Upper lobe of right lung (tissue), 1 donor: ENCODE results near the gene ANTKMT. TPM values are rescaled to one million over a fixed set of nuclear protein-coding genes. Genes with fewer than 3 reads are reported as not detected.

ENCODE experiments used
- ATAC-seq: fragments of 200-7000 bp; cut with Tn5 transposase; one replicate; pipeline ENCODE4 v1.9.1; 2020; ENCODE audit warnings: mild to moderate bottlenecking, moderate library complexity
- DNase-seq: peaks from one replicate; pipeline ENCODE4 v3.0.0-alpha.2; 2020
- H3K27ac ChIP-seq: fragments of 200-600 bp; one replicate; pipeline ENCODE4 v1.8.0; 2022
- H3K27me3 ChIP-seq: fragments of 200-600 bp; one replicate; pipeline ENCODE4 v1.8.0; 2022; ENCODE audit warnings: mild to moderate bottlenecking
- H3K36me3 ChIP-seq: fragments of 200-600 bp; one replicate; pipeline ENCODE4 v1.8.0; 2022
- H3K4me1 ChIP-seq: fragments of 200-600 bp; one replicate; pipeline ENCODE4 v1.8.0; 2022
- H3K4me3 ChIP-seq: fragments of 200-600 bp; one replicate; pipeline ENCODE4 v1.8.0; 2022; ENCODE audit warnings: mild to moderate bottlenecking
- H3K9me3 ChIP-seq: fragments of 200-600 bp; one replicate; pipeline ENCODE4 v1.8.0; 2022
- intact Hi-C: fragments of 100-400 bp; cut with DNase I; formaldehyde crosslinking; loops from one replicate; pipeline ENCODE4 v1.11.0; 2022
- total RNA-seq: library from RNA; stranded (reverse); fragmentation: NEBNext Ultra II Directional; extraction: Animal tissue kit (Norgen Biotek cat#: 25700); gene quantifications from one replicate; pipeline ENCODE4 v1.2.1, GENCODE V29; 2021
- TF ChIP-seq, protein P1 (sequence below): fragments of 200-600 bp; IDR thresholded peaks from one replicate; pipeline ENCODE4 v1.8.0; 2022; ENCODE audit warnings: antibody characterized with exemption
- donor health status: DM: no; HTN: yes; CAD: no; lungs with severe emphysema.

The ANTKMT gene
- total RNA-seq, 1 donor from 2014 or later: 30.5 TPM

DNA sequence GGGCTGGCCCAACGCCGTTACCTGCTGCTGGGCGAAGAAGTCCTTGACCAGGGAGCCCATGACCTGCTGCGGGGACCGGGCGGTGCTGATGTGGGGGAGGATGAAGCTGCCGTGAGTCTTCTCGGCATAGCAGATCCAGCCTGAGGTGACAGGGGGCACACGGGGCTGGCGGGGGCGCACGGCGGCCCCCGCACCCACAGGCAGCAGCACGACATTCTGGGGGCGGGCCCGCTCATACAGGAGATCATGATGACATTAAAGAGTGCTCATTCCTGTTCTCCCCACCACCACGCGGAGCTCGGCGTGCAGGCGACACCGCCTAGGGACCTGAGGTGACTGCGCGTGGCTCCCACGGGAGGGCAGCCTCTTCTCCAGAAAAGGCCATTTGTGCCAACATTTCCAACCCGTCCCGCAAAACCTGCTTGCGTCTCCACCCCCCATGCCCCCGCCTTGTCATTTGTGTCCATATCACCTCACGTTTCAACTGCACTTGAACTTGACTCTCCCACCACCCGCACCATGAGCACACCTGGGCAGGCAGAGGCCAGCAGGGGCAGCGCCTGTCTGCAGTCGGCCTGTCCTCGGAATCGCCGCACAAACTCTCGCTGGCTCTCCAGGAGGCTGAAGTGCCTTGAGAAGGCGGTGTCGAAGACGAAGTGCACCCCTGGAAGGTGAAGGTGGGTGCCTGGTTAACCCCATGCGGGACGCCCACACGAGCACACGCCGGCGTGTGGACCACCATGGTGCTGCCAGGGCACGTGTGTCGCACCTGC, 13.4 kb downstream of the ANTKMT start:
- no peaks in the 10 kb centered on the region for H3K9me3 ChIP-seq
- no peak overlapping the region for H3K4me3 ChIP-seq
- peaks cover 29% of the 10 kb centered on the region for H3K36me3 ChIP-seq
- DNase-seq (no peak), ATAC-seq (no peak)
- peaks cover 2% of the 10 kb centered on the region for H3K4me1 ChIP-seq
- no peak overlapping the region for H3K27ac ChIP-seq
- no peaks in the 10 kb centered on the region for H3K27me3 ChIP-seq
- TF ChIP-seq, protein P1, sequence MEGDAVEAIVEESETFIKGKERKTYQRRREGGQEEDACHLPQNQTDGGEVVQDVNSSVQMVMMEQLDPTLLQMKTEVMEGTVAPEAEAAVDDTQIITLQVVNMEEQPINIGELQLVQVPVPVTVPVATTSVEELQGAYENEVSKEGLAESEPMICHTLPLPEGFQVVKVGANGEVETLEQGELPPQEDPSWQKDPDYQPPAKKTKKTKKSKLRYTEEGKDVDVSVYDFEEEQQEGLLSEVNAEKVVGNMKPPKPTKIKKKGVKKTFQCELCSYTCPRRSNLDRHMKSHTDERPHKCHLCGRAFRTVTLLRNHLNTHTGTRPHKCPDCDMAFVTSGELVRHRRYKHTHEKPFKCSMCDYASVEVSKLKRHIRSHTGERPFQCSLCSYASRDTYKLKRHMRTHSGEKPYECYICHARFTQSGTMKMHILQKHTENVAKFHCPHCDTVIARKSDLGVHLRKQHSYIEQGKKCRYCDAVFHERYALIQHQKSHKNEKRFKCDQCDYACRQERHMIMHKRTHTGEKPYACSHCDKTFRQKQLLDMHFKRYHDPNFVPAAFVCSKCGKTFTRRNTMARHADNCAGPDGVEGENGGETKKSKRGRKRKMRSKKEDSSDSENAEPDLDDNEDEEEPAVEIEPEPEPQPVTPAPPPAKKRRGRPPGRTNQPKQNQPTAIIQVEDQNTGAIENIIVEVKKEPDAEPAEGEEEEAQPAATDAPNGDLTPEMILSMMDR: no peak
- intact Hi-C loops: no loop called here

DNA sequence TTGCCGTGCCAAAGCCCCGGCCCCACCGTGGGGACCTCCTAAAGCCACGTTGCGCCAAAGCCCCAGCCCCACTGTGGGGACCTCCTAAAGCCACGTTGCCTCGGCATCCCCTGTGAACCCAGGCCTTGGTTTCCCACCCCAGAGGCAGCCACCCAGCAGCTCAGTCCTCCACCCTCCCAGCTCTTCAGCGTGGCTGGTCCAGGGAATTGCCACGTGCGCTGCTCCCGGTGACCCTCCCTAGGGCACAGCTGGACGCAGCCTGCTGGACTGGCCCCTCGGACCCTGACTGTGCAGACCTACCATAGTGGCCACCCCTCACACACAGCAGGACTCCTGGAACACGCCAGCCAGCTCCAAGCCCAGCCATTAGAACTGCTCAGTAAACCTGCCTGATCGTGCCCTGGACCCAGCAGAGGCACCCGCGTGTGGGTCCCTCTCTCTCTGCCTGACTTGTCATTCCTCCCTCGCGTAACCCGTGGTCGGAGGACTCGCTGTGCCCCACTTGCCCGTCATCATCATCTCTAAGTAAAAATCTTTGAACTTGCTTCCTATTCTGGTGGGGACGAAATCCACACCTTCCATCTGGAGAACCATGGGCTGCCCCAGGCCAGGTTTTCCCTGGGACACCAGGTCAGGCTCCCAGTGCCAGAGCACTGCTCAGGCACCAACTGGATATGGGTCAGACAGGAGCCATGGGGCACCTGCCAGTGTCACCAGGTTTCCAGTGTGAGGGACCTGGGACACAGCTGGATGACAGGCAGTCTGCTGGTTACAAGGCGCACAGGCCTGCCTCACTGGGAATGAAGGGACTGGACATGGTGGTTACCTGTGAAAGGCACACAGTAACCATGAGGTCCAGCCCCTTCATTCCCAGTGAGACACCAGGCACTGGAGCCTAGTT, 14.3 kb downstream of the ANTKMT start:
- Histone ChIP-seq H3K9me3 (no peaks in the 10 kb centered on the region), H3K4me3 (no peak overlapping the region), H3K27me3 (no peaks in the 10 kb centered on the region), H3K27ac (no peak overlapping the region), H3K4me1 (peaks cover 11% of the 10 kb centered on the region), H3K36me3 (peaks cover 29% of the 10 kb centered on the region)
- no peak for DNase-seq
- ATAC-seq: no peak
- intact Hi-C loops: no loop called here
- TF ChIP-seq, protein P1: no peak

DNA sequence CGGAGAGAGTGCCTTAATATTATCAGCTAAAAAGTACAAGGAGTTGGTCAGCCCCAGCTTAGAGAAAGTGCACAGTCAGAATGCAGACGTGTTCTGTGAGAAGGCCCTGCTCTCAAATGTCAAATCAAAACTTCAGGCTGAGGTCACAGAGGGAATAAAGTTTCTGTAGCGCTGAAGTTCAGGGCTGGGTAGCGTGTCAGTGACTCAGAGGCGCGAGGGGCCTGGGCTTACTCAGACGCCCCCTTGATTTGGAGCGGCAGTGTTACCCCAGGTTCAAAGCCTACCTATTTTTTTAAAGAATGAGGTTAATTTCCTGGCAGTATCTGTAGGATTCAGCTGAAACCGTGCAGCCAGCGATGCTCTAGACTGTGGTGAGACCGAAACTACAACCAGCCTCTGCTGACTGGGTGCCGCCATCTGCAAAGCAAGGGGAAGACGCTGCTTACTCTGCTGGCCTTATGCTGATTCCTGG, 15.1 kb downstream of the ANTKMT start:
- Histone ChIP-seq H3K4me3 (no peak overlapping the region), H3K36me3 (peaks cover 29% of the 10 kb centered on the region), H3K4me1 (peaks cover 12% of the 10 kb centered on the region), H3K9me3 (no peaks in the 10 kb centered on the region), H3K27me3 (no peaks in the 10 kb centered on the region), H3K27ac (no peak overlapping the region)
- TF ChIP-seq, protein P1: no peak
- intact Hi-C loops: no loop called here
- no peak for DNase-seq
- ATAC-seq: no peak

DNA sequence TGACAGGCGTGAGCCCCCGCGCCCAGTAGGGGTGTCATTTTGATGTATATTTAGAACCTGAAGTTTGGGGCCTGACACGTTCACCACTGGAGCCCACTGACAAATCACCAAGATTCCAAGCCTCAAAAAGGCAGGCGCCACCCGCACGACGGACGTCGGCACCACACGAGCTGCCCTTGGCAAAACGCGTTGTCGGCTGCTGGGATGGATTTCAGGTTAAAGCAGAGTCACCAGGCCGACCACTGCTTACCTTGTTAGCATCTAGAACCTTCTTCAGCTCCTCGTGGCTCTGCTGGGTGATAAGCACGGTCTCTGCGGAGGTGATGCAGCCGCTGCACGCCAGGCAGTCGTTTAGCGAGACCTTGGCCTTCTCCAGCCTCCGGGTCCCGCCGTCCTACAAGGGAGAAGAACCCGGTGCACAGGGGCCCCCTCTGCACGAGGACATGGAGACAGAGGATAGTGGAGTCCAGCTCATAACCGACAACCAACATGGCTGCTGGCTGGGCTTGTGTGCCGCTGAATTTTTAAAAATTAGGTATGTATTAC, 16.1 kb downstream of the ANTKMT start:
- ATAC-seq (no peak), DNase-seq (no peak)
- H3K9me3 ChIP-seq: no peaks in the 10 kb centered on the region
- H3K36me3 ChIP-seq: peaks cover 25% of the 10 kb centered on the region
- H3K27me3 ChIP-seq: no peaks in the 10 kb centered on the region
- H3K27ac ChIP-seq: no peak overlapping the region
- TF ChIP-seq, protein P1: no peak
- no peak overlapping the region for H3K4me3 ChIP-seq
- intact Hi-C loops: no loop called here
- H3K4me1 ChIP-seq: peaks cover 16% of the 10 kb centered on the region

DNA sequence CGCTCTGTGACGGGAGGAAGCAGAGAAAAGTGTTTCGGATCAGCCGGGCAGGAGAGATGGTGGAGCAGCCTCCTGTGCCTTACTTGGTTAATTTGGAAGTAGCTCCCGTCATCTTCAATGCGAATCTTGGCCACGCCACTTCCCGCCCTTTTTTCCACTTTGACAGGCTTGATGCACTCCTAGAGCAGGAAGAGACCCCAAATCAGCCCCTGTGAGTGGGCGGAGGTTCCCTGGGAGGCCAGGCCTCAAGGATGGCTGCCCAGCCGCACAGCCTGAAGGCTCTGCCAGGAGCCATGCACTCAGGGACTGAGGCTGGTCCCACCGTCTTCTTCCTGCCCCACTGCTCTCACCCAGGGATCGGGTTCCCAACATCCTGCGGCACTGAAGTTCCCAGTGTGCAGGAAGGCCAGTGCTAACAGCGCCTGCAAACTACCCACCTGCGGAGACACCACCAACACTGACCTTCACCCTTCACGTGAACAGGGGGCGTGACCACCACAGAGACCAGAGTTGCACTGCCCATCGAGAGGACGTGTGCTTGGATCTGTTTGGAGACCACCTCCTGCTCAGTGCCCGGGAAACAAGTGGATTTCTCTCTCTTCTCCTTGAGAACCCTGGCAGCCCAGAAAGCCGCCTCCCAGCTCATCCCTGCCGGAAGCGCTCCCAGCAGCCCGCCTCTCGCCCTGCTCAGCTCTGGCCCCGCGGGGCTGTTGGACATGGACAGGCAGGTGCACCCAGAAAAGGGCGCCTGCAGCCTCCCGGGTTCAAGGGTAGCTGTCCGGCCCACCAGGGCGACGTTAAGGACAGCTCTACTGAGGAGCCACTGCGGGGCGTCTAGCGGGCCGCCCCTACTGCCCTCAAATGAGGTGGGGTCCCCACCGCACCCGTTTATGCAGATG, 18.9 kb downstream of the ANTKMT start:
- Histone ChIP-seq H3K27me3 (peaks cover 3% of the 10 kb centered on the region), H3K9me3 (no peaks in the 10 kb centered on the region), H3K4me3 (peak overlapping the region; percentile 88), H3K27ac (peak overlapping the region; percentile 73), H3K36me3 (peaks cover 20% of the 10 kb centered on the region), H3K4me1 (peaks cover 16% of the 10 kb centered on the region)
- intact Hi-C loops: no loop called here
- no peak for ATAC-seq
- peak; percentile 60 for DNase-seq
- TF ChIP-seq, protein P1: no peak
